ENCODE measurements around the gene GNGT1.

Gene GNGT1

DNA sequence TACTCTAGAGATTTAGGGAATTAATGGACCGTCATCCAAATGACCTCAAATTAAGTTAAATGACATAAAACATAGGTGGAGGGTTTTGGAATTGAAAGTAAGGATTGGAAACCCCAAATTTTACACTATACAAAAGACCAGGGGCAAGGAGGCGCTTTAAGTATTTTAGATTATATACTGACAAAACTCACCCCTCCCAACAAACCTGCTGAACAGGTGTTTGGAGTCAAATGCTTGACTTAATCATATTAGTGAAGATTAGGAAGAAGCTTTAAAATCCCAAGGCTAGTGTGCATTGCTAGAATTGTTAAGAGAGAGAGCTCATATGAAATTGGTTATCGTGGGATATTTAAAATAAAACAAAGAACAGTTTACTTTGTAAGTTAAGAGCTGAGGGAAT, at the start of gene GNGT1:
Gene GNGT1 (plus strand): TSS at position 301 of the 400 bp plus-strand sequence. CDS start 180 bp downstream, outside the sequence.
- Histone ChIP-seq H3K4me1 (ENCODE audit: insufficient read depth, low read length) (peaks cover 3% of the 10 kb centered on the region; the same call in 1 of the 2 replicates), H3K9me3 (ENCODE audit: control insufficient read depth, insufficient read depth, low read length) (no peaks in the 10 kb centered on the region), H3K9ac (ENCODE audit: low read depth, low read length) (no peak within 1 kb of the TSS), H3K36me3 (ENCODE audit: insufficient read depth, low read length) (no peaks in the 10 kb centered on the region)

GRCh38 chr7:93858857-93859256, 47.5 kb upstream of the GNGT1 start:
- Histone ChIP-seq H3K9ac (ENCODE audit: low read depth, low read length) (no peak overlapping the region), H3K36me3 (ENCODE audit: insufficient read depth, low read length) (no peaks in the 10 kb centered on the region), H3K4me1 (ENCODE audit: insufficient read depth, low read length) (no peaks in the 10 kb centered on the region), H3K9me3 (ENCODE audit: control insufficient read depth, insufficient read depth, low read length) (no peaks in the 10 kb centered on the region)

- Histone ChIP-seq H3K4me1 (ENCODE audit: insufficient read depth, low read length) (no peaks in the 10 kb centered on the region), H3K36me3 (ENCODE audit: insufficient read depth, low read length) (no peaks in the 10 kb centered on the region), H3K9ac (ENCODE audit: low read depth, low read length) (no peak overlapping the region), H3K9me3 (ENCODE audit: control insufficient read depth, insufficient read depth, low read length) (no peaks in the 10 kb centered on the region)
Observed at GRCh38 chr7:93860261-93860660, 46.1 kb upstream of the GNGT1 start.

GRCh38 chr7:93861325-93861949, 44.9 kb upstream of the GNGT1 start:
- Histone ChIP-seq H3K9ac (ENCODE audit: low read depth, low read length) (no peak overlapping the region), H3K4me1 (ENCODE audit: insufficient read depth, low read length) (no peaks in the 10 kb centered on the region), H3K36me3 (ENCODE audit: insufficient read depth, low read length) (no peaks in the 10 kb centered on the region), H3K9me3 (ENCODE audit: control insufficient read depth, insufficient read depth, low read length) (no peaks in the 10 kb centered on the region)

DNA sequence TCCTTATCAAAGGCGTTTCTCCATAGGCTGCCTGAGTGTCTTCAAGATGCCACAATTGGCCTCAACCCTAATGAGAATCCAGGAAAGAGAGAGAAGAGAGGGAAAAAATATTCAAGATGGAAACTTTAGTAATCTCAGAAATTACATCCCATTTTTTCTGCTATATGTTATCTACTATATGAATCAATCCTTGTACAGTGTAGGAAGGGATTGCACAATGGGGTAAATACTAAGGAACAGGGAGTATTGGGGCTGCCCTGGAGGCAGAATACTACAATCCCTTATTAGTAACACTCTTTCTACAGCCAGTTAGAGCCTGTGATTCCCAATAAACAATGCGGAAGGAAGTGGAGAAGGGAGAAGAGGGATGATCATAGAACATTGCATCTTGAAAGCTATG, 43.7 kb upstream of the GNGT1 start:
- no peaks in the 10 kb centered on the region for H3K4me1 ChIP-seq (ENCODE audit: insufficient read depth, low read length)
- no peaks in the 10 kb centered on the region for H3K36me3 ChIP-seq (ENCODE audit: insufficient read depth, low read length)
- no peaks in the 10 kb centered on the region for H3K9me3 ChIP-seq (ENCODE audit: control insufficient read depth, insufficient read depth, low read length)
- H3K9ac ChIP-seq (ENCODE audit: low read depth, low read length): no peak overlapping the region

DNA sequence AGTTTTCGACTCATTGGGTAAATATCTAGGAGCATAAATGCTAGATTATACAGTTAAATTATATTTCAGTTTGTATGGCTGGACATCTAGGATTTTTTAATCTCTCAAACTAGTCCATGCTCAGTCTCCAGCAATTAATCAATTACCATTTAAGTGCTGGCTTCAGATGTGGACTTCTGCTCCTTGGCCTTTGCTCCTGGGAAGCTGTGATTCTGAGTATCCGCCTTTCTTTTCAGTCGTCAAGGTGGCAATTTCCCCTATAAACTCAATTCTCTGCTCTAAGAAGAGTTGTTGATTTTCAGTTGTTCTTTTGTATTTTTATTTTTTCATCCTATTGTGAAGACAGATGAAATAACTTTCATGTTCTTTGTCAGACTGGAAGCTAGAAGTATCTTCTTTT, 39.5 kb upstream of the GNGT1 start:
- Histone ChIP-seq H3K4me1 (ENCODE audit: insufficient read depth, low read length) (no peaks in the 10 kb centered on the region), H3K9ac (ENCODE audit: low read depth, low read length) (no peak overlapping the region), H3K36me3 (ENCODE audit: insufficient read depth, low read length) (no peaks in the 10 kb centered on the region), H3K9me3 (ENCODE audit: control insufficient read depth, insufficient read depth, low read length) (no peaks in the 10 kb centered on the region)

- Histone ChIP-seq H3K36me3 (ENCODE audit: insufficient read depth, low read length) (no peaks in the 10 kb centered on the region), H3K4me1 (ENCODE audit: insufficient read depth, low read length) (no peaks in the 10 kb centered on the region), H3K9me3 (ENCODE audit: control insufficient read depth, insufficient read depth, low read length) (peaks cover 12% of the 10 kb centered on the region), H3K9ac (ENCODE audit: low read depth, low read length) (no peak overlapping the region)
Observed at GRCh38 chr7:93873998-93874574, 32.3 kb upstream of the GNGT1 start.

DNA sequence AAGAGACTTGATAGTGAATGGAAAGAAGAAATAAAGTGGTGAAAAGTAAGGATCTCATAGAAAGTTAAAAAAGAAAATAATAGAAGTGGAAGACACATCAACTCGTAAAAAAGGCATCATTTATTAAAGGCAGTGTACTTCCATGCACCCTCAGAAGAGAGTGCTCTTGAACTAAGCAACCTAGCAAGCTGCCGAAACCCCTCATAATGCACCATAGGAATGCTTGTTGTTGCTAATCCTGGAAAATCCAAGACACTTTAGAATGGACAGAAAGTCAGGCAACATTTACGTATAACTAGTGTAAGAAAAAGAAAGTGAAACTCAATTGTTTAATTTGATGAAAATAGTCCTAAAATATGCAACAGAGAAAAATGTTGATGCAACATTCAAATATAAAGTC, 28.6 kb upstream of the GNGT1 start:
- H3K36me3 ChIP-seq (ENCODE audit: insufficient read depth, low read length): no peaks in the 10 kb centered on the region
- no peaks in the 10 kb centered on the region for H3K4me1 ChIP-seq (ENCODE audit: insufficient read depth, low read length)
- H3K9ac ChIP-seq (ENCODE audit: low read depth, low read length): no peak overlapping the region
- peaks cover 17% of the 10 kb centered on the region for H3K9me3 ChIP-seq (ENCODE audit: control insufficient read depth, insufficient read depth, low read length)

DNA sequence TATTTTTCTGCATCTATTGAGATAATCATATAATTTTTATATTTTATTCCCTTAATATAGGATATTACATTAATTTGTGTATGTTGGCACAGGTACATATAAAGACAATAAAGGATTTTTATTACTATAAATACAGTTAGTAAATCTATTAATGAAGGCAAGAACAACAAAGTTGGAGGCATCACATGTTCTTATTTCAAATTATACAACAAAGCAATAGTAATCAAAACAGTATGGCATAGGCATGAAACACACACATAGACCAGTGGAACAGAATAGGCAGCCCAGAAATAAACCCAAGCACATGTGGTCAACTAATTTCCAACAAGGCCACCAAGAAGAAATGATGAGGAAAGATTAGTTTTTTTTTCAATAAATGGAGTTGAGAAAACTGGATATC, 27.0 kb upstream of the GNGT1 start:
- Histone ChIP-seq H3K9me3 (ENCODE audit: control insufficient read depth, insufficient read depth, low read length) (peaks cover 12% of the 10 kb centered on the region), H3K4me1 (ENCODE audit: insufficient read depth, low read length) (no peaks in the 10 kb centered on the region), H3K9ac (ENCODE audit: low read depth, low read length) (no peak overlapping the region), H3K36me3 (ENCODE audit: insufficient read depth, low read length) (no peaks in the 10 kb centered on the region)

GRCh38 chr7:93882468-93882867, 23.9 kb upstream of the GNGT1 start:
- Histone ChIP-seq H3K4me1 (ENCODE audit: insufficient read depth, low read length) (no peaks in the 10 kb centered on the region), H3K36me3 (ENCODE audit: insufficient read depth, low read length) (no peaks in the 10 kb centered on the region), H3K9ac (ENCODE audit: low read depth, low read length) (no peak overlapping the region), H3K9me3 (ENCODE audit: control insufficient read depth, insufficient read depth, low read length) (peaks cover 6% of the 10 kb centered on the region; the same call in 1 of the 2 replicates)

- no peaks in the 10 kb centered on the region for H3K4me1 ChIP-seq (ENCODE audit: insufficient read depth, low read length)
- H3K9ac ChIP-seq (ENCODE audit: low read depth, low read length): no peak overlapping the region
- H3K36me3 ChIP-seq (ENCODE audit: insufficient read depth, low read length): no peaks in the 10 kb centered on the region
- H3K9me3 ChIP-seq (ENCODE audit: control insufficient read depth, insufficient read depth, low read length): peaks cover 6% of the 10 kb centered on the region; the same call in 1 of the 2 replicates
Observed at GRCh38 chr7:93883078-93883916, 23.1 kb upstream of the GNGT1 start.

GRCh38 chr7:93883917-93884345, 22.4 kb upstream of the GNGT1 start:
- no peak overlapping the region for H3K9ac ChIP-seq (ENCODE audit: low read depth, low read length)
- H3K36me3 ChIP-seq (ENCODE audit: insufficient read depth, low read length): no peaks in the 10 kb centered on the region
- H3K4me1 ChIP-seq (ENCODE audit: insufficient read depth, low read length): no peaks in the 10 kb centered on the region
- peaks cover 6% of the 10 kb centered on the region; the same call in 1 of the 2 replicates for H3K9me3 ChIP-seq (ENCODE audit: control insufficient read depth, insufficient read depth, low read length)

DNA sequence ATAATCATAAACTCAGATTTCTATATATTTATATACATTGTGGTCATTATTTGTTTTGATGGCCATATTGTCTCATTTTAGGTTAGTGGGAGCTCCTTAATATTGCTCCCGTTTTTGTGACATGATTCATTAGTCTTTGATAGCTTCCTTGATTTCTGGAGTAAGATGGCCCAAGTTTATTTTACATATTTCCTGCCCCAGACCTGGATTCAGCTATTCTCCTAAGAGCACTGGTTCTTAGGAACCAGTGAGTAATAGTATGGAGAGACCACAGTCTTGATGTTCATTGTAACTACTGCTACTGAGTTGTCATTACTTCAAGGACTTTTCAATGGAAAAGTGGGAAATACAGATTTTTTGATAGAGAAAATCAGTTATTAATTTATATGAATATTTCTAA, 21.8 kb upstream of the GNGT1 start:
- H3K9me3 ChIP-seq (ENCODE audit: control insufficient read depth, insufficient read depth, low read length): peaks cover 3% of the 10 kb centered on the region; the same call in 1 of the 2 replicates
- no peak overlapping the region for H3K9ac ChIP-seq (ENCODE audit: low read depth, low read length)

DNA sequence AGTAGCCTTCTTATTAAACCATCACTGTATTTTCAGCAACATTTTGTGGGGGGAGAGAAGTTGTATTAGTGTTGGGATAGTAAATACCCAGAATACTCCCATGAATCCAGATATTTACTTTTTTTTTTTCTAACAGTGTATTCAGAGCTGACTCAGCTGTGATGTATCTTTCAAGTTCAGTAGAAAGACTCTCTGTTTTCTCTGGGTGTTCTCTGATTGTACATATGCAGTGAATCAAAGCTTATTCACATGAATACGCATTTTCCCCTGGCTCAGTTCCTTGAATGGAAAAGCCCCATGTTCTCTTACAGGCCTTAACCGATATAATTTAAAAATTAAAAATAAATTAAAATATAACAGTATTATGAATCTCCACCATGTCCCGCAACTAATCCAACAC, 17.1 kb upstream of the GNGT1 start:
- Histone ChIP-seq H3K9ac (ENCODE audit: low read depth, low read length) (no peak overlapping the region; the same call in 1 of the 2 replicates), H3K36me3 (ENCODE audit: insufficient read depth, low read length) (no peaks in the 10 kb centered on the region)

More for the DNA sequence above, 21.8 kb upstream of the GNGT1 start:
- Histone ChIP-seq H3K4me1 (ENCODE audit: insufficient read depth, low read length) (0 out of 2 replicates have a peak, but pooled peaks cover 1% of the 10 kb centered on the region), H3K36me3 (ENCODE audit: insufficient read depth, low read length) (no peaks in the 10 kb centered on the region)

More for the DNA sequence above, 17.1 kb upstream of the GNGT1 start:
- Histone ChIP-seq H3K9me3 (ENCODE audit: control insufficient read depth, insufficient read depth, low read length) (no peaks in the 10 kb centered on the region), H3K4me1 (ENCODE audit: insufficient read depth, low read length) (0 out of 2 replicates have a peak, but pooled peaks cover 3% of the 10 kb centered on the region)
